Measurements from ENCODE around the gene CCDC106. TPM values are rescaled to one million over a fixed set of nuclear protein-coding genes. Genes with fewer than 3 reads are reported as not detected.

Gene CCDC106
- total RNA-seq, 1 experiment from 2014 or later, result 47.8 TPM

- intact Hi-C loops (cut with micrococcal nuclease; ENCODE audit: unreplicated experiment) (no loop called here), in situ Hi-C loops (cut with HindIII; ENCODE audit: low pct_unique_long_range_greater_than_20kb, low sequenced_read_pairs) (no loop called here)
- TF ChIP-seq POLR2AphosphoS5 (IDR thresholded peaks at IDR 0.05; ENCODE audit: low read depth, low read length) (no peak), TCF7L2 (IDR thresholded peaks at IDR 0.05; ENCODE audit: low read depth, low read length) (no peak), SIN3A (IDR thresholded peaks at IDR 0.05; ENCODE audit: borderline replicate concordance, insufficient read depth, low read depth, low read length) (no peak)
- TF ChIP-seq, protein P1, sequence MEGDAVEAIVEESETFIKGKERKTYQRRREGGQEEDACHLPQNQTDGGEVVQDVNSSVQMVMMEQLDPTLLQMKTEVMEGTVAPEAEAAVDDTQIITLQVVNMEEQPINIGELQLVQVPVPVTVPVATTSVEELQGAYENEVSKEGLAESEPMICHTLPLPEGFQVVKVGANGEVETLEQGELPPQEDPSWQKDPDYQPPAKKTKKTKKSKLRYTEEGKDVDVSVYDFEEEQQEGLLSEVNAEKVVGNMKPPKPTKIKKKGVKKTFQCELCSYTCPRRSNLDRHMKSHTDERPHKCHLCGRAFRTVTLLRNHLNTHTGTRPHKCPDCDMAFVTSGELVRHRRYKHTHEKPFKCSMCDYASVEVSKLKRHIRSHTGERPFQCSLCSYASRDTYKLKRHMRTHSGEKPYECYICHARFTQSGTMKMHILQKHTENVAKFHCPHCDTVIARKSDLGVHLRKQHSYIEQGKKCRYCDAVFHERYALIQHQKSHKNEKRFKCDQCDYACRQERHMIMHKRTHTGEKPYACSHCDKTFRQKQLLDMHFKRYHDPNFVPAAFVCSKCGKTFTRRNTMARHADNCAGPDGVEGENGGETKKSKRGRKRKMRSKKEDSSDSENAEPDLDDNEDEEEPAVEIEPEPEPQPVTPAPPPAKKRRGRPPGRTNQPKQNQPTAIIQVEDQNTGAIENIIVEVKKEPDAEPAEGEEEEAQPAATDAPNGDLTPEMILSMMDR (IDR thresholded peaks at IDR 0.05), result no peak
- TF ChIP-seq, protein P2, sequence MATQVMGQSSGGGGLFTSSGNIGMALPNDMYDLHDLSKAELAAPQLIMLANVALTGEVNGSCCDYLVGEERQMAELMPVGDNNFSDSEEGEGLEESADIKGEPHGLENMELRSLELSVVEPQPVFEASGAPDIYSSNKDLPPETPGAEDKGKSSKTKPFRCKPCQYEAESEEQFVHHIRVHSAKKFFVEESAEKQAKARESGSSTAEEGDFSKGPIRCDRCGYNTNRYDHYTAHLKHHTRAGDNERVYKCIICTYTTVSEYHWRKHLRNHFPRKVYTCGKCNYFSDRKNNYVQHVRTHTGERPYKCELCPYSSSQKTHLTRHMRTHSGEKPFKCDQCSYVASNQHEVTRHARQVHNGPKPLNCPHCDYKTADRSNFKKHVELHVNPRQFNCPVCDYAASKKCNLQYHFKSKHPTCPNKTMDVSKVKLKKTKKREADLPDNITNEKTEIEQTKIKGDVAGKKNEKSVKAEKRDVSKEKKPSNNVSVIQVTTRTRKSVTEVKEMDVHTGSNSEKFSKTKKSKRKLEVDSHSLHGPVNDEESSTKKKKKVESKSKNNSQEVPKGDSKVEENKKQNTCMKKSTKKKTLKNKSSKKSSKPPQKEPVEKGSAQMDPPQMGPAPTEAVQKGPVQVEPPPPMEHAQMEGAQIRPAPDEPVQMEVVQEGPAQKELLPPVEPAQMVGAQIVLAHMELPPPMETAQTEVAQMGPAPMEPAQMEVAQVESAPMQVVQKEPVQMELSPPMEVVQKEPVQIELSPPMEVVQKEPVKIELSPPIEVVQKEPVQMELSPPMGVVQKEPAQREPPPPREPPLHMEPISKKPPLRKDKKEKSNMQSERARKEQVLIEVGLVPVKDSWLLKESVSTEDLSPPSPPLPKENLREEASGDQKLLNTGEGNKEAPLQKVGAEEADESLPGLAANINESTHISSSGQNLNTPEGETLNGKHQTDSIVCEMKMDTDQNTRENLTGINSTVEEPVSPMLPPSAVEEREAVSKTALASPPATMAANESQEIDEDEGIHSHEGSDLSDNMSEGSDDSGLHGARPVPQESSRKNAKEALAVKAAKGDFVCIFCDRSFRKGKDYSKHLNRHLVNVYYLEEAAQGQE (IDR thresholded peaks at IDR 0.05; ENCODE audit: insufficient read depth in 1 of 2, low read depth in 2 of 2, low read length in 1 of 2), result no peak
- Histone ChIP-seq H3K4me3 (ENCODE audit: low read depth in 2 of 2, low read length in 2 of 2) (no peak overlapping the region), H3K36me3 (ENCODE audit: control insufficient read depth, insufficient read depth, low read length) (peaks cover 16% of the 10 kb centered on the region), H3K27ac (ENCODE audit: low read length) (peak overlapping the region; percentile 99), H3K4me1 (ENCODE audit: control insufficient read depth, insufficient read depth, low read length) (peaks cover 15% of the 10 kb centered on the region), H3K27me3 (ENCODE audit: control insufficient read depth, insufficient read depth, low read length) (no peaks in the 10 kb centered on the region), H3K9me3 (ENCODE audit: control insufficient read depth, insufficient read depth, low read depth, low read length) (no peaks in the 10 kb centered on the region)
- ChIA-PET POLR2A (no interaction called here), CTCF (interaction anchor here (0.6 to 1.8 kb wide), 6 partner anchors 13 to 567 kb away, joined by 4 to 10 read pairs (median 7); no protein-coding TSS in a partner anchor)
- no TSS peak for BruUV-seq (replicated peaks)
- ATAC-seq, result no peak
- no peak for DNase-seq (ENCODE audit: low read depth, low spot score)
These were observed 4.5 kb downstream of the CCDC106 start for GRCh38 chr19:55652311-55653128.

- ChIA-PET POLR2A (interaction anchor here (0.6 to 1.2 kb wide), 6 partner anchors 14 to 484 kb away, joined by 4 to 7 read pairs (median 5); no protein-coding TSS in a partner anchor), CTCF (interaction anchor here (0.6 to 1.8 kb wide), 11 partner anchors 14 to 1543 kb away, joined by 3 to 10 read pairs (median 5); no protein-coding TSS in a partner anchor)
- Histone ChIP-seq H3K9me3 (ENCODE audit: control insufficient read depth, insufficient read depth, low read depth, low read length) (no peaks in the 10 kb centered on the region), H3K27me3 (ENCODE audit: control insufficient read depth, insufficient read depth, low read length) (no peaks in the 10 kb centered on the region), H3K4me3 (ENCODE audit: low read depth in 2 of 2, low read length in 2 of 2) (peak overlapping the region; percentile 72 to 82), H3K36me3 (ENCODE audit: control insufficient read depth, insufficient read depth, low read length) (peaks cover 16% of the 10 kb centered on the region), H3K27ac (ENCODE audit: low read length) (peak overlapping the region; percentile 99), H3K4me1 (ENCODE audit: control insufficient read depth, insufficient read depth, low read length) (peaks cover 24% of the 10 kb centered on the region)
- TF ChIP-seq, protein P1 (IDR thresholded peaks at IDR 0.05), result peak; percentile 100
- TF ChIP-seq SIN3A (IDR thresholded peaks at IDR 0.05; ENCODE audit: borderline replicate concordance, insufficient read depth, low read depth, low read length) (peak; percentile 84; the same call in 1 of the 2 replicates), POLR2AphosphoS5 (IDR thresholded peaks at IDR 0.05; ENCODE audit: low read depth, low read length) (peak; percentile 86), TCF7L2 (IDR thresholded peaks at IDR 0.05; ENCODE audit: low read depth, low read length) (peak; percentile 49; the same call in 1 of the 2 replicates)
- TF ChIP-seq, protein P2 (IDR thresholded peaks at IDR 0.05; ENCODE audit: insufficient read depth in 1 of 2, low read depth in 2 of 2, low read length in 1 of 2), result no peak
- DNase-seq (ENCODE audit: low read depth, low spot score) (peak; percentile 99), ATAC-seq (peak; percentile 62)
- in situ Hi-C loops (cut with HindIII; ENCODE audit: low pct_unique_long_range_greater_than_20kb, low sequenced_read_pairs) (no loop called here), intact Hi-C loops (cut with micrococcal nuclease; ENCODE audit: unreplicated experiment) (no loop called here)
- TSS peak; percentile 93 for BruUV-seq (replicated peaks)
These were observed 5.8 kb downstream of the CCDC106 start for GRCh38 chr19:55653651-55654322.
